Measurements from ENCODE around the gene NOTUM.

NOTUM gene

DNA sequence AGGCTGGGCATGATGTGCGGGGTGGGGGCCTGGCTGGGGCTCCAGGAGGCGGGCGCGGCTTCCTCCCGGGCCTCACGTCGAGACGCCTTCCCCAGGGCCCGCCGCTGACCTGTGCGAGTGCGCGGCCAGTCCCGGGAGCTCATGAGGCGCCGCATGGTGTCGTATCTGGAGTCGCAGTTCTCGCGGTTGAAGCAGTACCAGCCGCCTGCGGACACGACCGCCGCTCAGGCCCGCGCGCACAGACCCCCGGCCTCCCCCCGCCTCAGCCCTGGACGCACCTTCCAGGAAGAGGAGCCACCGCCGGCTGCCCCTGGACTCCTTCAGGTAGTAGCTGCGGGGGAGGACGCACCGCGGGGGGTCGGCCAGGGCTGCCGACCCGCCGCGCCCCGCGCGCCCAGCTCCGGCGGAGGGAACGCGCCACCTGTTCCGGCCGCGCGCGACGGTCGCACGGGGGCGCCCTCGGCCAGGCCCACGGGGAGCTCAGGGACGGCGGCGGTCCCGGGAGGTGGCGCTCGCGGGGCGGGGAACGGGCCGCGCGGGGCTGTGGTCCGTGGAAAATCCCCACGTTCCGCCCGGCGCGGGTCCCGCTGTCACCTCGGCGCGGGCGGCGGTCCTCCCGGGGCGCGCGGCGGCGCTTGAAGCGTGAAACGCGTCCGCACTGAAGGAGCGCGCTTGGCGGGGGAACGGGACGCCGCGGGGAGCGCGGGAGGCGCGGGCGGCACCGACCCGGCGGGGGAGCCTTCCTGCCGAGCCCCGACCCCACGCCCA lies 1.4 kb downstream of the NOTUM start:
- in situ Hi-C loops (cut with MboI; ENCODE audit: low pct_unique_long_range_greater_than_20kb, low sequenced_read_pairs, unreplicated experiment): no loop called here

DNA sequence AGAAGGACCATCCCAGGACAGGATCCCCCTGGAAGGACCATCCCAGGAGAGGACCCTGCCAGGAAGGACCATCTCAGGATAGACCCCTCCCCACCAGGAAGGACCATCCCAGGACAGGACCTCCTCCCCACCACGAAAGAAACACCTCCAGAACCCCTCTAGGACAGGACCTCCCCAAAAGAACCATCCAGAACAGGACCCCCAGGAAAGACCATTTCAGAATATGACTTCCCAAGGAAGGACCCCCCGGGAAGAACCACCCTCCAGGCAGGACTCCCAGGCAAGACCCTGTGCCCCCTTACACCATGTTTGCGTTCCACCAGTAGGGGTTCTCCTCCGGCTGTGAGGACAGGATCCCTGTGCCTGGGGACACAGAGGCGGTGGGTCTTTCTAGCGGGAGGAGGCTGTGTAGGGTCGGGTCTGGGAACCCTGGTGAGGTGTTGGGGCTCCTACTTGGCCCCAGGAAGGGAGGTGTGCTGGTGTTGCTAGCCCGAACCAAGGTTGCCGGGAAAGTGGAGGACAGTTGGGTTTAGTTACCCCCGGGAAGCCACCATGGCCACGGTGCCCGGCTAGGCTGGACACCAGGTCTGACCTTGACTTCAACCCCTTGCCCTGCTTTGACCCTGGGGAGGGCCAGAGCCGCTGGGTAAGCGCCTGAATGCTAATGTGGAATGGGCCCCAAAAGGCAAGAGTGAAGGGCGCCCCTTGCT lies 2.2 kb downstream of the NOTUM start:
- TF ChIP-seq, protein P1, sequence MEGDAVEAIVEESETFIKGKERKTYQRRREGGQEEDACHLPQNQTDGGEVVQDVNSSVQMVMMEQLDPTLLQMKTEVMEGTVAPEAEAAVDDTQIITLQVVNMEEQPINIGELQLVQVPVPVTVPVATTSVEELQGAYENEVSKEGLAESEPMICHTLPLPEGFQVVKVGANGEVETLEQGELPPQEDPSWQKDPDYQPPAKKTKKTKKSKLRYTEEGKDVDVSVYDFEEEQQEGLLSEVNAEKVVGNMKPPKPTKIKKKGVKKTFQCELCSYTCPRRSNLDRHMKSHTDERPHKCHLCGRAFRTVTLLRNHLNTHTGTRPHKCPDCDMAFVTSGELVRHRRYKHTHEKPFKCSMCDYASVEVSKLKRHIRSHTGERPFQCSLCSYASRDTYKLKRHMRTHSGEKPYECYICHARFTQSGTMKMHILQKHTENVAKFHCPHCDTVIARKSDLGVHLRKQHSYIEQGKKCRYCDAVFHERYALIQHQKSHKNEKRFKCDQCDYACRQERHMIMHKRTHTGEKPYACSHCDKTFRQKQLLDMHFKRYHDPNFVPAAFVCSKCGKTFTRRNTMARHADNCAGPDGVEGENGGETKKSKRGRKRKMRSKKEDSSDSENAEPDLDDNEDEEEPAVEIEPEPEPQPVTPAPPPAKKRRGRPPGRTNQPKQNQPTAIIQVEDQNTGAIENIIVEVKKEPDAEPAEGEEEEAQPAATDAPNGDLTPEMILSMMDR (IDR thresholded peaks at IDR 0.05; ENCODE audit: extremely low read depth, insufficient read depth, missing control alignments): no peak
- in situ Hi-C loops (cut with MboI; ENCODE audit: low pct_unique_long_range_greater_than_20kb, low sequenced_read_pairs, unreplicated experiment): no loop called here
- DNase-seq (ENCODE audit: low spot score): no peak

More for the DNA sequence above, 1.4 kb downstream of the NOTUM start:
- DNase-seq (ENCODE audit: low spot score): peak; percentile 92
- TF ChIP-seq, protein P1 (IDR thresholded peaks at IDR 0.05; ENCODE audit: extremely low read depth, insufficient read depth, missing control alignments): peak; percentile 100

- in situ Hi-C loops (cut with MboI; ENCODE audit: low pct_unique_long_range_greater_than_20kb, low sequenced_read_pairs, unreplicated experiment): no loop called here
- TF ChIP-seq, protein P1 (IDR thresholded peaks at IDR 0.05; ENCODE audit: extremely low read depth, insufficient read depth, missing control alignments): no peak
- DNase-seq (ENCODE audit: low spot score): no peak
These were observed 3.1 kb downstream of the NOTUM start for GRCh38 chr17:81957691-81958432.

DNA sequence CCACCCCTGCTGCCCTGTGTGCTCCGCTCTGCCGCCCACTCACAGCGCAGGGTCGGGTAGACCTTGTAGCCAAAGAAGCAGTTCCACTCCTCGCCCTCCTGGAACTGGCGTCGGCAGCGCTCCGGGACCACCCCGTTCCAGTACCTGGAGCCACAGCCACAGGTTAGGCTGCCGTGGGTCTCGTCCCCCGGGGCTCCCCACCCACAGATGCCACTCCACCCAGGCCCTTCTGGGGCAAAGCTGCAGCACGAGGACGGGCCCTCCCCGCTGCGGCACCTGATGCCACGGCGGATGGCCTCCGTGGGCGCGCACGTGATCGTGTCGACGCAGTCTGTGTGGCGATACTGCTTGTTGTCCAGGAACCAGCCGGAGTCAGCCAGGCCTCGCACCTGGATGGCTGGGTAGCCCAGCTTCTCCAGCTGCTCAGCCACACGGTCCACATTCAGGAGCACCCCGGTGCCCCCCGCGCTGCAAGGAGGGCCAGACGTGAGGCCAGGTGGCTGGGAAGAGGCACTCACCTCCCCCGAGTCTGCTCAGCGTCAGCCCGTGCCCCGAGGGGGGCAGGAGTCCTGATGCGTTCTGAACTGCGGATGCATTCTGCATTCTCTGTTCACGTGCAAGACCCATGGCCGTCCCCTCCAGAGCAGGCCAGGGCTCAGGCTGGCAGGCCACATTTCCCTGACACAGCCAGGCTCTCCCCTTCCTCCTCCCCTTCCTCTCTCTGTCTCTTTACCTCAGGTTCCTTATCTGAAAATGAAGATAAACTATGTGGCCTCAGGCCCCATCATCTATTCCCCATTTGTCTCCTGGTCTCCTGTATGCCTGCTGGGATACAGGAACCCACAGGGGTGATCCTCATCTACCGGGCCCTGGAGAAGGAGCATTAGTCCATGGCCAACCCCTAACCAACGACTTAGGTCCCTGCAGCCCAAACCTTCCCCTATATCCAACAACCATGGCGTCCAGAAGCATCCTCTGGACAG lies 4.1 kb downstream of the NOTUM start:
- TF ChIP-seq, protein P1 (IDR thresholded peaks at IDR 0.05; ENCODE audit: extremely low read depth, insufficient read depth, missing control alignments): no peak
- in situ Hi-C loops (cut with MboI; ENCODE audit: low pct_unique_long_range_greater_than_20kb, low sequenced_read_pairs, unreplicated experiment): no loop called here
- no peak for DNase-seq (ENCODE audit: low spot score)

DNA sequence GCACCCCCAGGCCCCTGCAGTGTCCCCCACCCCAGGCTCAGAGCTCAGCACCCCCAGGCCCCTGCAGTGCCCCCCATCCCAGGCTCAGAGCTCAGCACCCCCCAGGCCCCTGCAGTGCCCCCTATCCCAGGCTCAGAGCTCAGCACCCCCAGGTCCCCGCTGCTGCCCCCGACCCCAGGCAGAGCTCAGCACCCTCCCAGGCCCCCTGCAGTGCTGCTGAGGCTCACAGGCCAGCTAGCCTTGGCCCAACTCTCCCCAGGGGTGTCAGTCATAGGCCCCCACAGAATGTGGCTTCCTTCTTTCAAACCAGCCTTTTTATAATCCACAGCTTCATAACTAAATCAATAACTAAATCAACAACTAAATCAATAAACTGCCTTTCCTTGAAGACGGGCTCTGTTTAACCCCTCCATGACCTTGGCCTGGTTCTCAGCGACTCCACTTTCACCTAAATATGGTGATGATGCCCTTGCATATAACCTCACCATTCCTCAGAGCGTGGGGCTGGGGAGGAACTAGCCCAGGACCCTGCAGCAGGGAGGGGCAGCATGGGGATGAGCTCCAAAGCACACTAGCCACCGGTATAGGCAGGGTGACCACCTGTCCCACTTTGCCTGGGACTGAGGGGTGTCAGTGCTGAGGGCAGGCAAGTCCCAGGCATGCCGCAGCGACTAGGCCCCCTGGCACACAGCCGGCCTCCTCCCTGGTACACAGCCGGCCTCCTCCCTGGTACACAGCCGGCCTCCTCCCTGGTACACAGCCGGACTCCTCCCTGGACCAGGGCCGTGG lies 5.0 kb downstream of the NOTUM start:
- in situ Hi-C loops (cut with MboI; ENCODE audit: low pct_unique_long_range_greater_than_20kb, low sequenced_read_pairs, unreplicated experiment): no loop called here
- TF ChIP-seq, protein P1 (IDR thresholded peaks at IDR 0.05; ENCODE audit: extremely low read depth, insufficient read depth, missing control alignments): no peak
- no peak for DNase-seq (ENCODE audit: low spot score)
